NCI-H2081 (cell line): Measurements from ENCODE around the gene KIF3B.
"Not testable (repeated sequence)": the region's sequence is repeated elsewhere in the genome, so short reads cannot be mapped to it uniquely, and the experiment has no call there.

ENCODE experiments used
- DNase-seq, 2 experiments: peaks; one replicate each; lab custom pipeline; 2025; lab: John Stamatoyannopoulos, UW

Gene KIF3B

DNA sequence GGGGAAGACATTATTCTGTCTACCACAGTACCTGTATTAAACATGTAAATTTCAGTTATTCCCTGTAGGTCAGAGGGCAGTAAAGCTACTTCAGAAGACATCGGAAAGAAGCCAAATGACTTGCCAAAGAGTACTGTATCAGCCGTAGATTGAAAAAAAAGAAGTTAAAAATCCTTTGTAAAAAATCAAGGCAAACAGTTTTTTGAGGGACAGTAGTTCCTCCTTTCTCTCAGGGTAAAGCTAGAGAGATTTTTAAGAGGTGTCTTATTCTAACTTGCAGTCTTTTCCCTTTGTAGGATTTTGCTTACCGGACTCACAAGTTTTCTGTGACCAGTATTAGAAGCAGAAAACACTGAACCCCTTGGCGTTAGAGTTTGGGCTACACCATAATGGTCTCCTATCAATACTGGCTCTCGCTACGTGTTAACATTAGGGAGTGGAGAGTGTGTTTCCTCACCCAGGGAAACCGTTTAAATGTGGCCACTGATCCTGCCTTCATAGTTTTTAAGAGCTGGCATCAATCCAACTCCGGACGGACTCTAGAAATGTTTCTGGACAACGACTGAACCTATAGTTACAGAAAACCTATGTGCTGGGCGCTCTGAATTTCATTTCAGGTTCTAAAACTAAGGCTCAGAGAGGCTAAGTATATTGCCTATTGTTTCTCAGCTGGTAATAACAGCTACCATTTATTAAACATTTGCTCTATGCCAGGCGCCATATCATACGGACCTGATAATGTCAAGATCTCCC lies 79.3 kb downstream of the KIF3B start:
- no peak for DNase-seq

DNA sequence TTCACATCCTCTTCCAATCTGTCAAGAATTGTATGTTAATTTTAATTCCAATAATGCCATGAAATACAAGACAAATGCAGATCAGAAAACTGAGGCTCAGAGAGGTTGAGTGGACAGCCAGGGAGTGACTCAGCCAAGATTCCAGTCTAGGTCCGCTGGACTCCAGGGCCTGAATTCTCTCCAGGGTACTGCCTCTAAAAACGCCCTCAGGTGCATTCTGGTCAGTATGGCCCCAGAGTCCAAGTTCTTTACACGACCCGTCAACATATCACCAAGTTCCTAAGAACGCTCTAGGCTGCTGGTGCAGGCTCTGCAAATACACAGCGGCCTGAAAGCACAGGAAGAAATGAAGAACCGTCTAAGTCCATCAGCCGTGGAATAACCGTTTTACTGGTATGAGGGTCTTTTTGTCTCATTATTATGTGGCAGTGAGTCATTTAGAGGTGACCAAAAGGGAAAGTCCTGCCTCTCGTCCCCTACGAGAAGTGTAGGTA lies 80.0 kb downstream of the KIF3B start:
- DNase-seq, result peak in 1 of 2 experiments; percentile 71

DNA sequence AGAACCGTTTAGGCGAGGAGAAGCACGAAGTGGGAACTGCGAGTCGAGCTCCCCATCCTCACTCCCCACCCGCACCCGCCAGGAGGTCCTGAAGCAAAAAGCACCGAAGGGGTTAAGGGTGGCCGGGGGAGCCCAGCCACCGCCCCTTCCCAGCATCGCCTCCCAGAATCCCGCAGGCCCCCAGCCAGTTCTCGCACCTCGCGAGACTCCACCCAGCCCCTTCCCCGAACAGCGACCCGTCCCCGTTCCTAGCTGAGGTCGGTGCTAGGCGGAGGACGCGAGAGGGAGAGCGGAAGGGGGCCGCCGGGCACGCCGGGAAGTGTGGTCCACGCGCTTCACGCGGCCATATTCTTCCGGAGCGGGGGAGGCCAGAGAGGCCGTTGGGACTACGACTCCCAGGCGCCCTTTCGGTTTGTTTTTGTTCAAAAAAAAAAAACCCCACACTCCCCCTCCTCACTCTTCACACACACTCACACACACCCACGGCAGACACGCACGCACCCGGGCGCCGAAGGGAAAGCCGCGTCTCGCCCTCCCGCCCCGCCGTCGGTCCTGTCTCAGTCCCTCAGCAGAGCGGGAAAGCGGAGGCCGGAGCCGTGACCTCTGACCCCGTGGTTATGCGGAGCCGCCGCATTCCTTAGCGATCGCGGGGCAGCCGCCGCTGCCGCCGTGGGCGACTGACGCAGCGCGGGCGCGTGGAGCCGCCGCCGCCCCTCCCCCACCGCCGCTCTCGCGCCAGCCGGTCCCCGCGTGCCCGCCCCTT lies 80.6 kb downstream of the KIF3B start, which contains the start of gene ASXL1:
Gene ASXL1 (plus strand): TSS at position 463 of the 763 bp plus-strand sequence. CDS start 445 bp downstream, outside the sequence.
- peak; percentile 98 for DNase-seq

DNA sequence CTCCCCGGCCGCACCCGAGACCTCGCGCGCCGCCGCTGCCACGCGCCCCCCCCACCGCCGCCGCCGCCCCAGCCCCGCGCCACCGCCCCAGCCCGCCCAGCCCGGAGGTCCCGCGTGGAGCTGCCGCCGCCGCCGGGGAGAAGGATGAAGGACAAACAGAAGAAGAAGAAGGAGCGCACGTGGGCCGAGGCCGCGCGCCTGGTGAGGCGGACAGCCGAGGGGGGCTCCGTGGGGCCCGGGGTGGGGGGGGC lies 81.1 kb downstream of the KIF3B start:
- DNase-seq, result no peak

DNA sequence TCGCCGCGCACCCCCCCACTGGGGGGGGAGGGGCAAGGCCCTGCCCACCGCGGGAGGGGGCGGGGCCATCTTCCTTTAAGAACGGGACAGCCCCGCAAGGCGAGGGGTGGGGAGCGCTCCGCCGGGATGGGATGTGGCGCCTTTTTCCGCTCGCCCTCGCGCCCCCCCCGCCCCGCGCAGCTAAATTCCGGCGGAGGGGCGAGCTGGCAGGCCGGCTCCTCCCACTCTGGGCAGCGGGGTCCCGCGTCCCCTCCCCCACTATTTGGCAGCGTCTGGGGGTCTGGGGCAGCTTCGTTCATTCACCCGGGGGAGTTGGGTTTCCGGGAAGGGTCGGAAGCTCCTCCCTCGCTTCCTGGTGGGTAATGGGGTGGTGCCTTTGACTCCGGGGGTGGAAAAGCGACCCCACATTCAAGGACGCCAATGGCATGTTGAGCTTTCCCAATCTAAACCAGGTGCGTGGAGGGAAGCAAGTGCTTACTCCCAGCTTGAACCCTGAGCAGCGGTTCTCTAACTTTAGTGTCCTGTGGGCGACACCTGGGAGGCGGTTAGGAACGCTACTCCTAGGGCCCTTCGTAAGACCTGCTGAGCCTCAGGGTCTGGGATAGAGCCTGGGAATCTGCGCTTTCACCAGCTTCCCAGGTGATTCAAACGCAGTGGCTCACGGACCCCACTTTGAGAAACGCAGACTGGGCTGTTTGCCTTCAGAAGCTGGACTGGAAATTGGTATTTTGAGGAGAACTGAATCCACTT lies 81.6 kb downstream of the KIF3B start:
- DNase-seq, result peak; percentile 49 to 68

DNA sequence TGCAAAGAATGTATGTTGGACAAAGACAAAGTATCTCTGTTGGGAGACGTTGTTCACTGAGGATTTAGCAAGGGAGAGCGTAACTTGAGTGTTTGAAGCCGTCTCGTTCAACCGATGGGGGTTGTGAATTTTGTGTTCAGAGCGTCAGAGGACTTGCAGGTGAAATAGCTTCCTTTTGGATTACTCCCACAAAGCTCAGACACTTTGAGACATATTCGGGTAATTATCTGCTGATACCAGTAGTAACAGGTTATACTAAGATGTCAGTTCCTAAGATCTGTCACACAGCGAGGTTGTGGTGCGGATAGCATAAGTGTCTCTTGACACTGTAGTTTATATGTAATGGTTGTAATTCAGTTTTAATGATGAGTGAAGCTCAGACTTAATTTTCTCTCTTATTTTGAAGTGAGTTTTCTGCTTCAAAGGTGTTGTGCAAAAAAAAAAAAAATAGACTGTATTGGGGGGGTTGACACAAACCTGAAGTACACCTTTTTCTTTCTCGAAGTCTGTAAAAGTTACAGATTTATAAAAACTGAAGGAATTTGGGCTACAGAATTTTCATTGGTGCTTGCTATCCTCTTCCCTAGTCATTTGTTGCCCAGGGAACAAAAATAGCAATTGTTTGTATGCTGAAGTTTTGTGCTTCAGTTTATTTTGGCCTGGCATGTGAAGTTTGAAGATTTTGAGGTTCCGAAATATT lies 82.3 kb downstream of the KIF3B start:
- no peak for DNase-seq

DNA sequence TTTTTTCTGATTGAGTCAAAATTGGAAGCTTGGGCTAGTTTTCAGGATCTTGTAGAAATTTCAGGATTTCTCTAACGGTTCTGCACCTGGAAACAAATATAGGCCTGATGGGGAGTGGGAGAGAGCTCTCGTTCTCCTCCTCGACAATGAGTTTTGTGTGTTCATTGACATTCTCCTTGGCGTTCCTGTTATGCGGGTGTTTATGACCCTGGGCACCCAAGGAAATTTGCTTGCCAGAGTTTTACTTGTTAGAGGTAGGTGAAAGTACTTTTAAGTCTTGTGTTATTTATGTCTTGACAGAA lies 82.8 kb downstream of the KIF3B start:
- DNase-seq, result no peak

DNA sequence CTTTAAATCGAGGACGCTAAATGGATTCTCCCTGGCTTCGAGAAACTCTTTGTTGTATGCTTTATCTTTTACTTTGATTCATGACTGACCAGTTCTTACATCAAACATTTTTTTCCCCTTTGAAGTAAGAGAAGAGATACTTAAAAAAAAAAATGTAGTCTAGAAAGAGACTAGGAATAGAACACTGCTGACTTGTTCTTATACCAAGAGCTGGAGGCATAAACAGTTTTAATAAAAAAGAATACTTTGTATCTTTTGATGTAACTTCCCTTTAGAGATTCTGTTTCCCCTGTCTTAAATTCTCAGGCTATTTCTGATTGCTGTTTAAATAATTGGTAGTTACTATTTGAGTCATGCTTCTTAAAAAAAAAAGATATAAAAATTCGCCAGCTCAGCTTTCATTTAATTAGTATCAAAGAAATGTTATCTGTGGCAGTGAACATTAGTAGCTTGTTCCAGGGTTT lies 85.5 kb downstream of the KIF3B start:
- no peak for DNase-seq

DNA sequence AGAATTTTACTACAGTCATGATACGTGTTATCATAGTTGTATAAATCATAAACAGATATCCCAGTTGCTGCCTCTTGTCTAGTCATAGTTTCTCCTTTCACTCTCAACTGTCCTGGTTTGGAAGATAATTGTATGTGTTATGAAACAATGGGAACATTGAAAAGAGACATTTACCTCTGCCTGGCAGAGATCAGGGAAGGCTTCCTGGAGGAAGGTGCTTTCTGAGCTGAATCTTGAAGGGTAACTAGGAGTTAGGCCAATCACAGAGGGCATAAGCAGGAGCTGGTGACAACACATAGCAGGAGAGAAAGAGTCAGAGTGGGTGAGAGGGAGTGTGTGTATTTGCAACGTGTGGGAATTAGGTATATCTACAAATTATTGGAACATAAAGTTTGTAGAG lies 86.0 kb downstream of the KIF3B start:
- no peak for DNase-seq

DNA sequence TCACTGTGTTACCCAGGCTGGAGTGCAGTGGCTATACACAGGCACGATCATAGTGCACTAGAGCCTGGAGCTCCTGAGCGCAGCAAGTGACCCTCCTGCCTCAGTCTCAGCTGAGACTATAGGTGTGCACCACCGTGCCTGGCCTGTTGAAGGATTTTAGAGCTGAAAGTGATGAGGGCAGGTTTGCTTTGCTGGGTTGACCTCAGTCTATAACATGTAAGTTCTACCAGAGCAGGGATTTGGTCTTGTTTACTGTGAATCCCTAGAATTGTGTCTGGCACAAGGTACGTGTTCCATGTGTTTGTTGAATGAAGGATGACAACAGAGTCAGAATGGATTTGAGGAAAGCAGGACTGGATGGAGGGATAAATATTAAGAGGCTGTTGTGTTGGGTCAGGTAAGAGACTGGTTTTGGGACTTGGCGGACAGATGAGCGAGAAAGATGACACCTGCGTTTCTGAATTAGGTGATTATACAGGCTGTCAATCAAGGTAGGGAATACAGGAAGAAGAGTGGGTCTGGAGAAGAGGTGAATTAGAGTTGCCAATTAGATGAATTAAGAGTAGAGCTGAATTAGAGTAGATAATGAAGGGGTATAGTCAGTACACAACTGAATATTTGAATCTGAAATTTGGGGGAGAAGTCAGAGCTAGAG lies 87.2 kb downstream of the KIF3B start:
- DNase-seq, result peak in 1 of 2 experiments; percentile 5

DNA sequence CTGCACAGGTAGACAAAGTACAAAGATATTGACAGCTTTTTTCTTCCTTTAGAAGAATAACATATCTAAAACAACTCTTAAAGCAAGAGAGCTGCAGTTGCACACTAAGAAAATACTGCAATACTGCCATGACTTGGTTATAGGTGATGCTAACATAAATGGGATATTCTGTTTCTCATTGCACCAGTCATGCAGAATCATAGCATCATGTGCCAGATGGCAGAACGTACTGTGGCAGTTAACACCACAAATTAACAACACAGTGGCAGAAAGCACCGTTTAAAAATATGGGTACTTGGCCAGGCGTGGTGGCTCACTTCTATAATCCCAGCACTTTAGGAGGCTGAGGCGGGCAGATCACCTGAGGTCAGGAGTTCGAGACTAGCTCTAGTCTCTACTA lies 88.1 kb downstream of the KIF3B start:
- no peak for DNase-seq

DNA sequence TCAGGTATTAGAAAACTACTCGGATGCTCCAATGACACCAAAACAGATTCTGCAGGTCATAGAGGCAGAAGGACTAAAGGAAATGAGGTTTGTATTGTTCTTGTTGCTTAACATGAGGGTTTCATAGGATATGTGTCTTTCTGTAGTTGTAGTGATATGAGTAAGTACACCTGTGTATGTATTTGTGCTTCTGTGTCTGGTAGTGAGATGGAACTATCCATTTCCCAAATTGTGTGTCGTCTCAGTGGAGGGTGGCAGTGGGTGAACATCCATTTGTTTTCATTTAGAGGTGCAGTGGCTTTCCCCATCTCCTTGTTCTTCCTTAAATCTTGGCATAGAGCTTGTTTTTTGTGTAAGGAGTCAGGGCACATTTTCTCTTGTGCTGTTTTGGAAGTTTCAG lies 88.9 kb downstream of the KIF3B start:
- no peak for DNase-seq

DNA sequence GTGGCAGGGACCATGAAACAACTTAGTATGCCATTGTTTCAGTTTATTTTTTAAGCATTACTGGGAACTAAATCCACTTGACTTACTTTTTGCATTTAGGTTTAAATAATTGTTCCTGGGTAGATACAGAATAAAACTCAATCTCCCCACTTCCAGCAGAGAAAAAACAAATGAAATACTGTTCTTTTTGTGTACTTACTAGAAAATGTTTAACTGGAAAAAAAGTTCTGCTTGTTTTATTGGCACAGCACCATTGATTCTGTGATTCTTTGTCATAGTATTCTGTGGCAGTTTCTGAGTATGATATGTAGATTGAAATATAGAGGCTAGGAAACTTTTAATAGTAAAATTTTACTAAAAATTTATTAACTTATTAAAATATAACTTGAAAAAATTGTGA lies 90.9 kb downstream of the KIF3B start:
- DNase-seq, result no peak

DNA sequence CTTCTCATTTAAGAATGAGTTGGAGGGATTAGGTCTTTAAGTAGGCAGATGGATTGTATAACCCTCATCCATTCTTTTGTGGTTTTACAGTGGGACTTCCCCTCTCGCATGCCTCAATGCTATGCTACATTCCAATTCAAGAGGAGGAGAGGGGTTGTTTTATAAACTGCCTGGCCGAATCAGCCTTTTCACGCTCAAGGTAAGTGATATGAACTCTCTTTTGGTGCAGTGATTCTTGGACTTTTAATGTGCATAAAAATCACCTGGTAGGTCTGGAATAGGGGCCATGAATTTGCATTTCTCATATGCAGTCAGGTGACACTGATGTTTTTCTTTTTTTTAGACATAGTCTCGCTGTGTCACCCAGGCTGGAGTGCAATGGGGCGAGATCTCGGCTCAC lies 91.5 kb downstream of the KIF3B start:
- no peak for DNase-seq

DNA sequence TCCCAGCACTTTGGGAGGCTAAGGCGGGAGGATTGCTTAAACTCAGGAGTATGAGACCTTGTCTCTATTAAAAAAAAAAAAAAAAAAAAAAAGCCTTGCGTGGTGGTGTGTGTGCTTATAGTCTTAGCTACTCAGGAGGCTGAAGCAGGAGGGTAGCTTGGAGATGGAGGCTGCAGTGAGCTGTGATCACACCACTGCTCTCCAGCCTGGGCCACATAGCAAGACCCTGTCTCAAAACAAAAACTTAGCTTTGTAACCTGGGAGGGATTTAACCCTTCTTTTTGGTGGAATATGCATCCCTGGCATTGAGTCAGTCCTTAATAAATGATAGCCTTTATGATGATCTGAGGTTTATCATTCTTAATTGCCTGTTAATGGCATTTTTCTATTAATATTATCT lies 93.4 kb downstream of the KIF3B start:
- DNase-seq, result no peak

DNA sequence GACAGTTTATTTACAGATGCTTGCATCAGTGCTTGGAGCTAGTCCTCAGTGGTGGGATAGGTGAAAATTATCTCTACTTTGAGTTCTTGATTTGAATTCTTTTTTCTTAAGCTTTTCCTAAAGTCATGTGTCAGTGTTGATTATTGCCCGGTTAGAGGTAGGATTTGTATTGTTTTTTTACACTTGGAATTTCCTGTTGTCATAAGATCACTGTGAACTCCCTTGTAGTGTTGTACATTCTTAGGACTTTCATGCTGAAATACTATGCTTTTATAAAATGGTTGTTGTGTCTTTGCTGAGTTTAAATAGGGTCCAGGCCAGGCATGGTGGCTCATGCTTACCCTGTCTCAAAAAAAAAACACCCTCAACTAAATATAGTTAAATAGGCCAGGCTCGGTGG lies 101.0 kb downstream of the KIF3B start:
- DNase-seq, result no peak

DNA sequence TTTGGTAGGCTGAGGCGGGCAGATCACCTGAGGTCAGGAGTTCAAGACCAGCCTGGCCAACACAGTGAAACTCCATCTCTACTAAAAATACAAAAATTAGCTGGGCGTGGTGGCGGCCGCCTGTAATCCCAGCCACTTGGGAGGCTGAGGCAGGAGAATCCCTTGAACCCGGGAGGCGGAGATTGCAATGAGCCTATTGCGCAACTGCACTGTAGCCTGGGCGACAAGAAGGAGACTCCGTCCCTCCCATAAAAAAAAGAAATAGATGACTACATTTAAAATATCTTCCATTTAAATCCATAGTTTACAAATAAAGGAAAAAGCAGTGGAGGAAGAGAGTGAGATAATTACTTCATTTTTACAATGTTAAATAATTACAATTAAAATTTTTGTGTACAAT lies 102.6 kb downstream of the KIF3B start:
- not testable (repeated sequence) for DNase-seq

DNA sequence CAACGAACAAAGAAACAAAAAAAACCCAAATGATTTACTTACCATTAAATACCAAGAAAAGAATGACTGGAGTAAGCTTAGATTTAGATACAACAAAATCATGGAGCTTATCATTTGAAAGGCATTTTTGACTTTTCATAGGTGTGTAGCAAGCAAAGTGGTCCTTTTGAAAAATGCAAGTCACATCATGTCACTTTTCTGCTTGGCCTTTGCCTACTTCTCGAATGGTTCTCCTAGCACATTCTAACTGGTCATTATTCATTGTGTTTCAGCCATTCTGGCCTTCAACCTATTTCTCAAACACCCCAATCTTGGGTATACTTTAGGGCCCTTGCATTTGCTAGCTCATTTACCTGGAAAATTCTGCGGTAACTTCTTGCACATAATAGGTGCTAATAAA lies 103.3 kb downstream of the KIF3B start:
- no peak for DNase-seq

DNA sequence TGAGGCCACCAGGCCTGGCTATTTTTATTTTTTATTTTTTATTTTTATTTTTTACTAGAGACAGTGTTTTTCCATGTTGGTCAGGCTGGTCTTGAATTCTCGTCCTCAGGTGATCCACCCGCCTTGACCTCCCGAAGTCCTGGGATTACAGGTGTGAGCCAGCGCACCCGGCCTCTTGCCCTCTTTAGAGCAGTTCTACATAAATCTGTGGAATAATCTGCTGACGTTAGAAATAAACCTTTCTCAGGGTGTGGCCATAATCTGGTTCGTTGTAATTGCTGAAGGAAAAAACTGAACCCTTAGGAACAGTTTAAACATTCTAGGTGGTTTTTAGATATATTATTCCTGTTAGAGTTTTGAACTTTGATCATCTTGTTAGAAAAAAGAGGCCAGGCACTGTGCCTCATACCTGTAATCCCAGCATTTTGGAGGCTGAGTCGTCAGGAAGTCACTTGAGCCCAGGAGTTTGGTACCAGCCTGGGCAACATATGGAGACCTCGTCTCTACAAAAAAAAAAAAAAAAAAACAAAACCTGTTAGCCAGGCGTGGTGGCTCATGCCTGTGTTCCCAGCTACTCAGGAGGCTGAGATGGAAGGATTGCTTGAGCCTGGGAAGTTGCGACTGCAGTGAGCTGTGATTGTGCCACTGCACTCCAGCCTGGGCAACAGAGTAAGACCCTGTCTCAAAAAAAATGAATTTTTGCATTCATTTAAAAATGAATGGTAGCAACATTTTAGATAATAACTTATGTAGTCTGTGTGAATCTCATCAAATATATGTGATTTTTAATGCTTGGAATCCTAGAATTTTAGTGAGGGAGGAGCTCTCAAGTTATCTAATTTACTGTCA lies 104.9 kb downstream of the KIF3B start:
- DNase-seq, result no peak

DNA sequence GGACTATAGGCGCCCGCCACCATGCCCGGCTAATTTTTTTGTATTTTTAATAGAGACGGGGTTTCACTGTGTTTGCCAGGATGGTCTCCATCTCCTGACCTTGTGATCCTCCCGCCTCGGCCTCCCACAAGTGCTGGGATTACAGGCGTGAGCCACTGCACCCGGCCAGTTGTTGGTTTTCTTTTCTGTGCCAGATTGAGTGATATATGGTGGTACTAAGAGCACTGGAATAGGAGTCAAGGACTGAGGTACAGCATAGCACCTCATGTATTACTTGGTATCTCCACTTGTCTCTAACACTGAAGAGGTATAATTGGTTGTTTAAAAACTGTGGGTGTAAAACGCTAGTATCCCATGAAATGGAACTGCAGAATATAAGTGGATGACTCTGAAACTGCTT lies 106.0 kb downstream of the KIF3B start:
- DNase-seq, result not testable (repeated sequence)
